Uterus (tissue), 4 donors: ENCODE measurements around the gene ATAD3B. TPM values are rescaled to one million over a fixed set of nuclear protein-coding genes. Genes with fewer than 3 reads are reported as not detected.
A peak's percentile ranks its signal among the peaks of the same experiment; 100 is the strongest.

Experiments
- DNase-seq, 2 donors: peaks; one replicate each; pipeline ENCODE4 v3.0.0-alpha.2; 2019 to 2020
- H3K27ac ChIP-seq, 2 donors: fragments of 200-600 bp; sonication (generic); 1 replicate in 1 of 2; 2 replicates in 1 of 2; pipeline ENCODE4 v1.5.1; 2016 to 2018
- H3K27me3 ChIP-seq, 2 donors: fragments of 200-600 bp; sonication (generic); one replicate each; pipeline ENCODE4 v1.5.1; 2018 to 2019; ENCODE audit warnings: control low read depth in 1 of 2
- H3K36me3 ChIP-seq, 2 donors: fragments of 200-600 bp; sonication (generic); one replicate each; pipeline ENCODE4 v1.5.1; 2019; ENCODE audit warnings: control low read depth in 1 of 2
- H3K4me1 ChIP-seq, 2 donors: fragments of 200-600 bp; sonication (generic); one replicate each; pipeline ENCODE4 v1.5.1; 2018 to 2019; ENCODE audit warnings: control low read depth in 1 of 2
- H3K4me3 ChIP-seq, 2 donors: fragments of 200-600 bp; sonication (generic); 1 replicate in 1 of 2; 2 replicates in 1 of 2; pipeline ENCODE4 v1.5.1; 2018 to 2019; ENCODE audit warnings: mild to moderate bottlenecking in 1 of 2
- H3K9me3 ChIP-seq, 2 donors: fragments of 200-600 bp; sonication (generic); one replicate each; pipeline ENCODE4 v1.5.1; 2019; ENCODE audit warnings: control low read depth in 1 of 2
- CTCF ChIP-seq, 4 experiments: fragments of 200-600 bp in 2 of 4; fragments of 450-650 bp in 2 of 4; sonication (generic) in 2 of 4; IDR thresholded peaks; one replicate each; pipeline ENCODE4 v1.5.1; 2016 to 2019; ENCODE audit warnings: antibody characterized with exemption in 4 of 4, mild to moderate bottlenecking in 2 of 4, moderate library complexity in 1 of 4
- POLR2A ChIP-seq, 2 donors: fragments of 450-650 bp; IDR thresholded peaks; one replicate each; pipeline ENCODE4 v1.6.1; 2016; ENCODE audit warnings: antibody characterized with exemption in 2 of 2, mild to moderate bottlenecking in 1 of 2, moderate library complexity in 1 of 2
- intact Hi-C: fragments of 100-400 bp; cut with DNase I; formaldehyde crosslinking; loops from one replicate; pipeline ENCODE4 v1.15.1; 2023; ENCODE audit warnings: low total_unique reads
- total RNA-seq, 4 donors: library from RNA; depleted of rRNA in 3 of 4; stranded (reverse); fragments of >200 nt in 3 of 4; gene quantifications; one replicate each; pipeline versions ENCODE4 v1.1.0 to v1.2.4, GENCODE V29; 2014 to 2023
- donor health status: DM: yes; HTN: yes; CAD: no.

ATAD3B gene
- total RNA-seq, 4 donors from 2014 or later = 2.1 to 20.5 (median 17.8) TPM

GRCh38 chr1:1540818-1541628 lies 69.5 kb downstream of the ATAD3B start:
- intact Hi-C loops = no loop called here

GRCh38 chr1:1541956-1542765 lies 70.6 kb downstream of the ATAD3B start:
- Histone ChIP-seq H3K36me3 (no peaks in the 10 kb centered on the region), H3K27ac (no peak overlapping the region), H3K9me3 (no peaks in the 10 kb centered on the region), H3K27me3 (no peaks in the 10 kb centered on the region), H3K4me3 (no peak overlapping the region), H3K4me1 (peaks cover 0 to 7% of the 10 kb centered on the region in 2 donors)
- TF ChIP-seq CTCF (IDR thresholded peaks at IDR 0.05) (no peak), POLR2A (IDR thresholded peaks at IDR 0.05) (no peak)
- intact Hi-C loops = no loop called here
- no peak for DNase-seq

More at GRCh38 chr1:1540818-1541628, 69.5 kb downstream of the ATAD3B start:
- Histone ChIP-seq H3K27ac (peak overlapping the region; percentile 76 to 83), H3K4me3 (peak overlapping the region; percentile 52 to 68), H3K36me3 (no peaks in the 10 kb centered on the region), H3K9me3 (no peaks in the 10 kb centered on the region), H3K27me3 (no peaks in the 10 kb centered on the region), H3K4me1 (peaks cover 0 to 7% of the 10 kb centered on the region in 2 donors)
- DNase-seq = no peak
- TF ChIP-seq POLR2A (IDR thresholded peaks at IDR 0.05) = no peak

GRCh38 chr1:1542766-1543705 lies 71.5 kb downstream of the ATAD3B start:
- DNase-seq = no peak
- Histone ChIP-seq H3K9me3 (no peaks in the 10 kb centered on the region), H3K27ac (no peak overlapping the region), H3K4me3 (no peak overlapping the region), H3K36me3 (no peaks in the 10 kb centered on the region), H3K4me1 (peaks cover 0 to 7% of the 10 kb centered on the region in 2 donors), H3K27me3 (no peaks in the 10 kb centered on the region)
- no peak for TF ChIP-seq CTCF (IDR thresholded peaks at IDR 0.05)
- TF ChIP-seq POLR2A (IDR thresholded peaks at IDR 0.05) = no peak
- intact Hi-C loops = no loop called here

GRCh38 chr1:1543706-1544099 lies 72.1 kb downstream of the ATAD3B start:
- no peak overlapping the region for H3K27ac ChIP-seq
- no peaks in the 10 kb centered on the region for H3K27me3 ChIP-seq
- intact Hi-C loops = no loop called here
- TF ChIP-seq POLR2A (IDR thresholded peaks at IDR 0.05) (no peak), CTCF (IDR thresholded peaks at IDR 0.05) (no peak)
- H3K36me3 ChIP-seq = no peaks in the 10 kb centered on the region
- DNase-seq = no peak
- peaks cover 0 to 7% of the 10 kb centered on the region in 2 donors for H3K4me1 ChIP-seq
- H3K9me3 ChIP-seq = no peaks in the 10 kb centered on the region
- H3K4me3 ChIP-seq = no peak overlapping the region

- Histone ChIP-seq H3K27me3 (no peaks in the 10 kb centered on the region), H3K4me3 (no peak overlapping the region), H3K36me3 (no peaks in the 10 kb centered on the region), H3K4me1 (no peaks in the 10 kb centered on the region), H3K27ac (no peak overlapping the region), H3K9me3 (no peaks in the 10 kb centered on the region)
- intact Hi-C loops = no loop called here
- DNase-seq = no peak
- no peak for TF ChIP-seq POLR2A (IDR thresholded peaks at IDR 0.05)
- no peak for TF ChIP-seq CTCF (IDR thresholded peaks at IDR 0.05)
Measured at GRCh38 chr1:1544544-1544943, 73.0 kb downstream of the ATAD3B start.
